ENCODE measurements around the gene STIP1.

The STIP1 gene

GRCh38 chr11:64198511-64198910 lies 12.5 kb downstream of the STIP1 start:
- no peak for DNase-seq (ENCODE audit: low read depth)

GRCh38 chr11:64201543-64201942 lies 15.6 kb downstream of the STIP1 start:
- no peak for DNase-seq (ENCODE audit: low read depth)

- no peak for DNase-seq (ENCODE audit: low read depth)
These were observed 17.0 kb downstream of the STIP1 start for GRCh38 chr11:64202992-64203391.

DNA sequence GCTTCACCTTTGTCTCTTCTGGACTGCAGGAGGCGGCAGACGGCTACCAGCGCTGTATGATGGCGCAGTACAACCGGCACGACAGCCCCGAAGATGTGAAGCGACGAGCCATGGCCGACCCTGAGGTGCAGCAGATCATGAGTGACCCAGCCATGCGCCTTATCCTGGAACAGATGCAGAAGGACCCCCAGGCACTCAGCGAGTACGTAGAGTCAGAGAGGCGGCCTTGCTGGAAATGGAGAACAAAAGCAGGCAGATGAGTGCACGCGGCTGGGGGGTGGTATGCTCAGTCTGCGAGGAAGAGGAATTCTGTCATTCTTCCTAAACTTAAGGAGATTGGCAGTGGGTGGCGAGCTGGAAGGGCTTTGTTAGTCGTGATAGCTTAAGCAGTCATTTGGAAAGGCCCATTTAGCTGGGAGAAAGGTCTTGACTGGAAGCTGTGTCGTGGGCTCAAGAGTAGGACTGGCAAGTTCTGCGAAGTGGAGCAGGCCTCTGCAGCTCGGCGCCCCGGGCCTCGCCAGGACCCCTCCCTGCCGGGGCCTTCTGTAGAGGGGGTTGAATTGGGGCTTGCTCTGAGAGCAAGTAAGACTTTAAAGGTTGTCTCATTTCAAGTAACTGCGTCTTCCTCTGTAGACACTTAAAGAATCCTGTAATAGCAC lies 17.6 kb downstream of the STIP1 start:
- no peak for DNase-seq (ENCODE audit: low read depth)

- no peak for DNase-seq (ENCODE audit: low read depth)
These were observed 18.1 kb downstream of the STIP1 start for GRCh38 chr11:64204080-64204440.

DNA sequence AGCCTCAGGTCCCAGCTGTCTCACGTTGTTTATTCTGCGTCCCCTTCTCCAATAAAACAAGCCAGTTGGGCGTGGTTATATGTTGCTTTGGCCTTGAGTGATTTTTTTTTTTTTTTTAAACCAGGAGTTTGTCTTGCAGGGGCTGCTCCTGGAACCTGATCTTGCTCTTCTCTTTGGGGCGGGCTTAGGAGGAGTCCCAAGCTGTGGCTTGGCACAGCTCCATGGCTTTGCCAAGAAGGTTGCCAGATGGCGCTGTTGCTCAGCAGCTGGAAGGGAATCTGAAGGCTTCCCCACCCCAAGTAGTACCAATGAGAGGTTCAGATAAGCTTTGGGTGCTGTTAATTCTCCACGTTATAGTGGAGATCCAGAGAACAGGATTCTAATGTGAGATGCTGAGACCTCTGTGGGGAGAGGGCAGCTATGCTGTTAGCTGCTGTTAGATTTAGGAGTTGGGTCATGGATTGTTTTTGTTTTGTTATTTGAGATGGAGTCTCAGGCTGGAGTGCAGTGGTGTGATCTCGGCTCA lies 18.6 kb downstream of the STIP1 start:
- DNase-seq (ENCODE audit: low read depth): peak; percentile 88

DNA sequence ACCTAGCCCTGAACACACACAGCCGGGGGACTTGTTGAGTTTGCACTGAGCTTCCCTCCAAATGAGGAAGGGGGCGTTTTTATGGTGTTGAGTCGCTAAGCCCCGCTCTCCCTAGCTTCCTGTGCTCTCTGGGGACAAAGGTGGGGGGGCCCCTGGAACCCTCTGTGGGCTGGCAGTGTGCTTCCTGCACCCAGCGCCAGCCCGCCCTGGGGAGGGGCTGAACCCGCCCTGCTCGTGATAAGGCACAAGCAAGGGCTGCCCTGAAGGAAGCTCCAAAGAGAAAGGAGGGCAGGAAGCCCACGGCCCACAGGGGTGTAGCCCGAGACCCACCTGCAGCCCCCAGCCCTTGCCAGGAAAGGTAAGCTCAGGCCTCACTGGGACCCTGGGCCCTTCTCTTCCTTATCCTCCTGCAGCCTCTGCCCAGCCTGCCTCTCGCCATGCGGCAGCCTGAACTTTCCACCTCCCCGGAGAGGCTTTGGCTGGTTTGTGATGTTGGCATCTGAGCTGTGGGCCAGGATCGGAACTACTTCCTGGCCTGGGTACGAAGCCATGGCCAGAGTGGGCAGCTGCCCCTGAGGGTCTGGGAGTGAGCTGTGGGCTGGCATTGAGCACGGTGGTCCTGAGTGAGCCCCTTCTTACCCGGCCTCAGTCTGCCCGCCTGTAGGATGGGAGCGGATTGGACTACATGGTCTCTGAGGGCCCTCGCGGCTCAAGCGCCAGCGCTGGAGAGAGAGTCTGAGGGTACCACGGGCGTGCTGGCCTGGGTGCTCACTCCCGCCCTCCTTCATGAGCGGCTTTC lies 20.7 kb downstream of the STIP1 start, which contains the start of gene FERMT3:
FERMT3 (plus strand) TSS at position 265 of the 799 bp plus-strand sequence. CDS start 644 bp downstream, outside the sequence.
- no peak for DNase-seq (ENCODE audit: low read depth)

DNA sequence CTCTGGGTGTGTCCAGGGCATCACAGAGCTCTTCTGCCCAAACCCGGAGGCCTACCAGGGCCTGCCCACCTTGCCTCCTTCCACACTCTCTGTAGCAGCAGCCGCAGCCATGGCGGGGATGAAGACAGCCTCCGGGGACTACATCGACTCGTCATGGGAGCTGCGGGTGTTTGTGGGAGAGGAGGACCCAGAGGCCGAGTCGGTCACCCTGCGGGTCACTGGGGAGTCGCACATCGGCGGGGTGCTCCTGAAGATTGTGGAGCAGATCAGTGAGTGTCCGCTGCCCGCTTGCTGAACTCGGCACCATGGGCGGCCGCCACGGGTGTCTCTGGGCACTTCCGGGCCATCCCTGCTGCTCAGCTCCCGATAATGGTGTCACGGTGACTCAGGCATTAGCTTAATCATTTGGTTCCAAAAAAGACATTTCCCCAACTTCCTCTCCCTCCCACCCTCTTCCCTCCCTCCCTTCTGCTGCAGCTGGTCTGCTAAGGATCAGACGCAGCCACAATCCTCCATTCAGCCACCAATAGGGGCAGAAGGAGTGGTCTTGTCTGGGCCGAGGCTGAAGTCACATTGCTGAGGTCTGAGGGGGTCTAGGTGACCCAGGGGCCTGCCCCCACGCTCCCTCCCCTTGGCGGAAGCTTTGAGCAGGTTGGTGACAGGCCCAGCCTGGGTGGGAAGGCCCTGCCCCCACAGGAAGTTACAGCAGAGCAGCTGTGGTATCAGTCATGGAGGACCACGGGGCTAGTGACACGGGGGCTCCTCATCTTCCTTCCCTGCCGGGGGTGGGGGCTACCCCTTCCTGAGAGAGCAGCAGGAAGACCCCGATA lies 21.5 kb downstream of the STIP1 start:
- DNase-seq (ENCODE audit: low read depth): no peak

DNA sequence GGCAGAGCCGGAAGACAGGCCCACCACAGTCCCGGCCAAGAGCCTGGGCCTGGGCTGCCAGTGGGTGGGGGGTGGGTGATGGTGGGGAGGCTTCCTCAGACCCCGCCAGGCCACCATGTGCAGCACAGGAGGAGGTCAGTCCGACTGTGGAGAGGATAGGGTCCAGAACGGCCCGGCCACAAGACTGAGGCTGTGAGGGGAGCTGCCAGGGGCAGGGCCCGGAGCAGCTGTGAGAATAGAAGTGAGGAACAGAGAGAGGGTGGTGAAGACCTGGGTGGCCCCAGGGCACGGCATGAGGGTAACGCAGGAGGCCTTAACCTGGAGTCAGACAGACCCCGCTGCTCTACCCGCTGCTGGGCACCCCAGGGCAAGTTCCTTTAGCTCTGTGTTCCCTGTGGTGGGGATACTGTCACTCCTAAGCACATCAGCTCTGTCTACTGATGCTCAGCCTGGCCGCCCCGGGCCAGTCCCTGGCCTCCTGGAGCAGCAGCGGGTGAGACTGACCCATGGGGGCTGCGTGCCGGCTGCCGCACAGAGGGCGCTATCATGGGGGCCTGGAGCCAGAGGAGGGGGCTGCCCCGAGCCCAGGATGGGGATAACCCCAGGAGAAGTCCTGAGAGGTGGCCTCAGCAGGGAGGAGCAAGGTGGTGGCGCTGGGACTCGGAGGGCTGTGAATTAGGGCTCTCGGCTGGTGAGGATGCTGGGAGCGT lies 22.3 kb downstream of the STIP1 start:
- no peak for DNase-seq (ENCODE audit: low read depth)

- DNase-seq (ENCODE audit: low read depth): no peak
These were observed 23.0 kb downstream of the STIP1 start for GRCh38 chr11:64208796-64209562.

DNA sequence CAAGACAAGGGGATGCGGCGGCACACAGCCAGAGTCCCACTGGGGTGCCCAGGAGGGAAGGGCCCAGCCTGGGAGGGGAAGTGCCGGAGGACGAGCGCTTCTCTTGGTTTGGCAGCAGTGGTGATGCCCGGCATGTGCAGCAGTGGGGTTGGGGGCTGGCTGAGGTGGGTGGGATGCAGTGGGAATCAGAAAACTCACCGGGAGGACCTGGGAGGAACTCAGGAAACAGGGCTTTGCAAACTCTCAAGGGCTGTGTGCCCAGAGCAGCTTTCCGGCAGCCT lies 23.5 kb downstream of the STIP1 start:
- no peak for DNase-seq (ENCODE audit: low read depth)

DNA sequence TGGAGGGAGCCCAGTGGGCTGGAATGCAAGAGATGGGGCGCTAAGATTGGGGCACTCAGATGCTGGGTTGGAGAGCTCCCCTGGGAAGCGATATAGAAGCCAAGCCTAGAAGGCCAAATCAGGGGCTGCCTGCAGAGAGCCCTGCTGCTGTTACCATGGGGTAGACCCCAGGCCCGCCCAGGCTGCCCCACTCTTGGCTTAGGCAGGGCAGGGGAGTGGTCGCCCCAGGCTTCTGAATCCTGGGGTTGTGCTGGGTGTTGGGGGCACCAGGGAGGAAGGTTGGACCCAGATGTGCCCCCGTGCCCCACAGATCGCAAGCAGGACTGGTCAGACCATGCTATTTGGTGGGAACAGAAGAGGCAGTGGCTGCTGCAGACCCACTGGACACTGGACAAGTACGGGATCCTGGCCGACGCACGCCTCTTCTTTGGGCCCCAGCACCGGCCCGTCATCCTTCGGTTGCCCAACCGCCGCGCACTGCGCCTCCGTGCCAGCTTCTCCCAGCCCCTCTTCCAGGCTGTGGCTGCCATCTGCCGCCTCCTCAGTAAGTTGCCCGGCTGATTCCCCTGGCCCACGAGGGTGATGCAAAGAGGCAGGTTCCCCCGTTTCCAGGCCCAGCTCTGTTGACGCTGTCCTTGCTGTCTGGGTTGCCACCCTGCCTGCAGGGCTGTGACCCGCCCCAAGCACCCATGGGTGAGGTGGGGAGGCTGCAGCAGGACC lies 24.5 kb downstream of the STIP1 start:
- DNase-seq (ENCODE audit: low read depth): no peak

- no peak for DNase-seq (ENCODE audit: low read depth)
These were observed 25.4 kb downstream of the STIP1 start for GRCh38 chr11:64211181-64211872.

DNA sequence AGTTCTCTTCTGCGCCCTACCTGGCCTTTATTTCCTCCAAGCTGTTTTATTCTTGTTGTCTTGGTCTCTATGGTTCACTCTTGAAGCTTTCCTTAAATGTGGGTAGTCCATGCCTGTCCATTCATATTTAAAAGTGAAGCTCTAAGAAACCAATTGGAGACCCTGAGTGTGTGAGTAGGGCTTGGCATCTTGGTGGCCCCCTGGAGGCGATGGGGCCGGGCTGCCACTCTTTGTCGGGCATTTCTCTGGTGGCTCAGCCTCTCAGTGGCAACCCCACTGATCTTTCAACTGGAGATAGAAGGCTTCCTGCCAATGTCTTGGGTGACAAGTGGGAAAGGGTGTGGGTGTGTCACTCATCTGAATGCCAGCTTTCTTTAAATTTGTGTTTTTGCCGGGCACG lies 30.9 kb downstream of the STIP1 start:
- no peak for DNase-seq (ENCODE audit: low read depth)

DNA sequence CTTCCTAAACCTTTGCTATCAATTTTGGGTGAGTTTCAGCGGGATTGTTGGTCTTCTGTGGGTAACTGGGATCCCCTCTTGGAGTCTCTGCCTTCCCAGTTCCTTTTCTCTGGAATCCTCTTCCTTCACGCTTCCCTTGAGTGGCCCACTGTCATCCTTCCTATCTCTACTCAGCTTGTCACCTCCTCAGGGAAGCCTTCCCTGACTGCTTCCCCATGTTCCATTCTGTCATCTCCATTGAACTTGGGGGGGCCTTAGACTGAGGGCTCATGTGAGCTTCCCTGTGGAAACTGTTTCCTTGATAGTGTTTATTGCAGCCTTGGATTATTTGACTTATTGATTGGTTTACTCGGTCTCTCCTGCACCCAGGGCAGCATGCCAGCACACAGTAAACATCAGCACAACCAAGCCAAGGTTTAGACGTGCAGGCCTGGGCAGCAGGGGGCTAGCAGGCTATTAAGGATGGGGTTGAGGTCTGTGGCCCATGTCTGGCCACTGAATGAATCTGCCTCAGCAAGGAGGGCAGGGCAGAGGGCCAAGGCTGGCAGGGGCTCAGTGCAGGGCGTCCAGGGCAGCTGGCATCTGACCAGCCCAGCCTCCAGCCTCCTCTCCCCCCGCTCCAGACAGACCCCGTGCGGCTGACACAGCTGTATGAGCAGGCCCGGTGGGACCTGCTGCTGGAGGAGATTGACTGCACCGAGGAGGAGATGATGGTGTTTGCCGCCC lies 32.8 kb downstream of the STIP1 start:
- no peak for DNase-seq (ENCODE audit: low read depth)

DNA sequence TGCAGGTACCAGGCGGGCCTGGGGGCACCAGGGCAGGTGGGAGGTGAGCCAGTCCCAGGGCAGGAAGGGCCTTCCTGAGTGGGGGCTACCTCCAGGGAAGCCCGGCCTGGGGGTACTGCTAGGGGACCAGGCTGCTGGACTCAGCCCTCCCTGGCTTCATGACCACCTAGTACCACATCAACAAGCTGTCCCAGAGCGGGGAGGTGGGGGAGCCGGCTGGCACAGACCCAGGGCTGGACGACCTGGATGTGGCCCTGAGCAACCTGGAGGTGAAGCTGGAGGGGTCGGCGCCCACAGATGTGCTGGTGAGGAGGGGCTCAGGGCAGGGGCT lies 33.3 kb downstream of the STIP1 start:
- no peak for DNase-seq (ENCODE audit: low read depth)

GRCh38 chr11:64219755-64220154 lies 33.8 kb downstream of the STIP1 start:
- DNase-seq (ENCODE audit: low read depth): no peak

DNA sequence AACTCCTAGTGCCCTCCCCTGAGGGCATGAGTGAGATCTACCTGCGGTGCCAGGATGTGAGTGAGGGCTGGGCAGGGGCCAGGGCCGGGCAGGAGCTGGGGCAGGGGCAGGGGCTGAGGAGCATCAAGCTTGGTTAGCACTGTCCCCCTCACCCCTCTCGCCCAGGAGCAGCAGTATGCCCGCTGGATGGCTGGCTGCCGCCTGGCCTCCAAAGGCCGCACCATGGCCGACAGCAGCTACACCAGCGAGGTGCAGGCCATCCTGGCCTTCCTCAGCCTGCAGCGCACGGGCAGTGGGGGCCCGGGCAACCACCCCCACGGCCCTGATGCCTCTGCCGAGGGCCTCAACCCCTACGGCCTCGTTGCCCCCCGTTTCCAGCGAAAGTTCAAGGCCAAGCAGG lies 34.3 kb downstream of the STIP1 start:
- DNase-seq (ENCODE audit: low read depth): no peak

- no peak for DNase-seq (ENCODE audit: low read depth)
These were observed 34.8 kb downstream of the STIP1 start for GRCh38 chr11:64220798-64221197.

- no peak for DNase-seq (ENCODE audit: low read depth)
These were observed 36.7 kb downstream of the STIP1 start for GRCh38 chr11:64222651-64223000.
